IPS-15b (cell line): ENCODE results near the gene IAH1.

ENCODE experiments used
- H3K27me3 ChIP-seq: one replicate; pipeline ENCODE4 v1.6.1; 2013; ENCODE audit warnings: low read length; ENCODE audit not compliant: control insufficient read depth, insufficient read depth
- H3K36me3 ChIP-seq: one replicate; pipeline ENCODE4 v1.6.1; 2013; ENCODE audit warnings: low read length; ENCODE audit not compliant: control insufficient read depth, insufficient read depth
- H3K4me1 ChIP-seq: one replicate; pipeline ENCODE4 v1.6.1; 2013; ENCODE audit warnings: mild to moderate bottlenecking, low read length; ENCODE audit not compliant: control insufficient read depth, insufficient read depth
- H3K4me3 ChIP-seq: one replicate; pipeline ENCODE4 v1.5.1; 2013; ENCODE audit warnings: low read depth, low read length
- H3K9ac ChIP-seq: one replicate; pipeline ENCODE4 v1.6.1; 2013; ENCODE audit warnings: low read depth, mild to moderate bottlenecking, low read length
- H3K9me3 ChIP-seq: one replicate; pipeline ENCODE4 v1.6.1; 2013; ENCODE audit warnings: mild to moderate bottlenecking, low read length; ENCODE audit not compliant: control insufficient read depth, insufficient read depth

The IAH1 gene

GRCh38 chr2:9474361-9475057 is at the start of gene IAH1:
Gene IAH1, plus strand, starts transcription at chr2:9474551. Its CDS starts 16 bp downstream, at chr2:9474567.
- Histone ChIP-seq H3K4me1 (peaks cover 7% of the 10 kb centered on the region), H3K9me3 (no peaks in the 10 kb centered on the region), H3K4me3 (peak within 1 kb of the TSS; percentile 70), H3K36me3 (peaks cover 4% of the 10 kb centered on the region), H3K27me3 (peaks cover 3% of the 10 kb centered on the region), H3K9ac (no peak within 1 kb of the TSS)

GRCh38 chr2:9428965-9429577 is 45.3 kb upstream of the IAH1 start:
- no peak overlapping the region for H3K9ac ChIP-seq
- H3K27me3 ChIP-seq, result no peaks in the 10 kb centered on the region
- no peaks in the 10 kb centered on the region for H3K9me3 ChIP-seq
- H3K4me1 ChIP-seq, result no peaks in the 10 kb centered on the region
- peaks cover 6% of the 10 kb centered on the region for H3K36me3 ChIP-seq
- H3K4me3 ChIP-seq, result no peak overlapping the region

- H3K9me3 ChIP-seq, result no peaks in the 10 kb centered on the region
- H3K4me3 ChIP-seq, result no peak overlapping the region
- H3K36me3 ChIP-seq, result peaks cover 9% of the 10 kb centered on the region
- no peaks in the 10 kb centered on the region for H3K27me3 ChIP-seq
- no peak overlapping the region for H3K9ac ChIP-seq
- no peaks in the 10 kb centered on the region for H3K4me1 ChIP-seq
Measured at GRCh38 chr2:9430316-9431293, 43.7 kb upstream of the IAH1 start.

GRCh38 chr2:9434489-9434888 is 39.9 kb upstream of the IAH1 start:
- H3K9me3 ChIP-seq, result no peaks in the 10 kb centered on the region
- no peak overlapping the region for H3K9ac ChIP-seq
- H3K4me3 ChIP-seq, result no peak overlapping the region
- peaks cover 14% of the 10 kb centered on the region for H3K36me3 ChIP-seq
- no peaks in the 10 kb centered on the region for H3K27me3 ChIP-seq
- no peaks in the 10 kb centered on the region for H3K4me1 ChIP-seq

GRCh38 chr2:9439536-9439935 is 34.8 kb upstream of the IAH1 start:
- H3K4me3 ChIP-seq, result no peak overlapping the region
- H3K27me3 ChIP-seq, result no peaks in the 10 kb centered on the region
- peaks cover 32% of the 10 kb centered on the region for H3K36me3 ChIP-seq
- H3K4me1 ChIP-seq, result no peaks in the 10 kb centered on the region
- no peak overlapping the region for H3K9ac ChIP-seq
- H3K9me3 ChIP-seq, result no peaks in the 10 kb centered on the region

GRCh38 chr2:9440058-9440727 is 34.2 kb upstream of the IAH1 start:
- no peaks in the 10 kb centered on the region for H3K27me3 ChIP-seq
- H3K9me3 ChIP-seq, result no peaks in the 10 kb centered on the region
- H3K4me1 ChIP-seq, result no peaks in the 10 kb centered on the region
- H3K9ac ChIP-seq, result no peak overlapping the region
- peaks cover 29% of the 10 kb centered on the region for H3K36me3 ChIP-seq
- H3K4me3 ChIP-seq, result no peak overlapping the region

- no peaks in the 10 kb centered on the region for H3K9me3 ChIP-seq
- H3K9ac ChIP-seq, result no peak overlapping the region
- H3K27me3 ChIP-seq, result no peaks in the 10 kb centered on the region
- no peak overlapping the region for H3K4me3 ChIP-seq
- no peaks in the 10 kb centered on the region for H3K4me1 ChIP-seq
- H3K36me3 ChIP-seq, result peaks cover 36% of the 10 kb centered on the region
Measured at GRCh38 chr2:9441556-9441955, 32.8 kb upstream of the IAH1 start.

GRCh38 chr2:9443526-9443925 is 30.8 kb upstream of the IAH1 start:
- Histone ChIP-seq H3K9ac (no peak overlapping the region), H3K9me3 (no peaks in the 10 kb centered on the region), H3K27me3 (no peaks in the 10 kb centered on the region), H3K36me3 (peaks cover 32% of the 10 kb centered on the region), H3K4me1 (no peaks in the 10 kb centered on the region), H3K4me3 (no peak overlapping the region)

- Histone ChIP-seq H3K36me3 (peaks cover 34% of the 10 kb centered on the region), H3K27me3 (no peaks in the 10 kb centered on the region), H3K9ac (no peak overlapping the region), H3K9me3 (no peaks in the 10 kb centered on the region), H3K4me1 (no peaks in the 10 kb centered on the region), H3K4me3 (no peak overlapping the region)
Measured at GRCh38 chr2:9445089-9445488, 29.3 kb upstream of the IAH1 start.

GRCh38 chr2:9451231-9451630 is 23.1 kb upstream of the IAH1 start:
- Histone ChIP-seq H3K9ac (no peak overlapping the region), H3K4me3 (no peak overlapping the region), H3K36me3 (peaks cover 24% of the 10 kb centered on the region), H3K27me3 (no peaks in the 10 kb centered on the region), H3K9me3 (no peaks in the 10 kb centered on the region), H3K4me1 (no peaks in the 10 kb centered on the region)

GRCh38 chr2:9460441-9461017 is 13.8 kb upstream of the IAH1 start:
- H3K27me3 ChIP-seq, result no peaks in the 10 kb centered on the region
- H3K9me3 ChIP-seq, result no peaks in the 10 kb centered on the region
- H3K4me3 ChIP-seq, result no peak overlapping the region
- H3K9ac ChIP-seq, result no peak overlapping the region
- H3K36me3 ChIP-seq, result peaks cover 6% of the 10 kb centered on the region
- no peaks in the 10 kb centered on the region for H3K4me1 ChIP-seq
